HL-60 (cell line): Measurements from ENCODE around the gene ALOXE3.

Experiments
- GABPA ChIP-seq: IDR thresholded peaks from 2 replicates; pipeline ENCODE4 v1.6.1; 2012; ENCODE audit warnings: low read depth
- POLR2AphosphoS5 ChIP-seq: IDR thresholded peaks from 2 replicates; pipeline ENCODE4 v1.6.1; 2012; ENCODE audit warnings: low read depth
- TF ChIP-seq, protein P1 (sequence below): IDR thresholded peaks from one replicate; pipeline ENCODE4 v1.5.1; 2011; ENCODE audit warnings: low read length, control low read depth, inconsistent platforms; ENCODE audit not compliant: insufficient read depth
- TF ChIP-seq, protein P2 (sequence below): IDR thresholded peaks from 2 replicates; pipeline ENCODE4 v1.6.1; 2012; ENCODE audit warnings: low read depth; ENCODE audit not compliant: insufficient replicate concordance

DNA sequence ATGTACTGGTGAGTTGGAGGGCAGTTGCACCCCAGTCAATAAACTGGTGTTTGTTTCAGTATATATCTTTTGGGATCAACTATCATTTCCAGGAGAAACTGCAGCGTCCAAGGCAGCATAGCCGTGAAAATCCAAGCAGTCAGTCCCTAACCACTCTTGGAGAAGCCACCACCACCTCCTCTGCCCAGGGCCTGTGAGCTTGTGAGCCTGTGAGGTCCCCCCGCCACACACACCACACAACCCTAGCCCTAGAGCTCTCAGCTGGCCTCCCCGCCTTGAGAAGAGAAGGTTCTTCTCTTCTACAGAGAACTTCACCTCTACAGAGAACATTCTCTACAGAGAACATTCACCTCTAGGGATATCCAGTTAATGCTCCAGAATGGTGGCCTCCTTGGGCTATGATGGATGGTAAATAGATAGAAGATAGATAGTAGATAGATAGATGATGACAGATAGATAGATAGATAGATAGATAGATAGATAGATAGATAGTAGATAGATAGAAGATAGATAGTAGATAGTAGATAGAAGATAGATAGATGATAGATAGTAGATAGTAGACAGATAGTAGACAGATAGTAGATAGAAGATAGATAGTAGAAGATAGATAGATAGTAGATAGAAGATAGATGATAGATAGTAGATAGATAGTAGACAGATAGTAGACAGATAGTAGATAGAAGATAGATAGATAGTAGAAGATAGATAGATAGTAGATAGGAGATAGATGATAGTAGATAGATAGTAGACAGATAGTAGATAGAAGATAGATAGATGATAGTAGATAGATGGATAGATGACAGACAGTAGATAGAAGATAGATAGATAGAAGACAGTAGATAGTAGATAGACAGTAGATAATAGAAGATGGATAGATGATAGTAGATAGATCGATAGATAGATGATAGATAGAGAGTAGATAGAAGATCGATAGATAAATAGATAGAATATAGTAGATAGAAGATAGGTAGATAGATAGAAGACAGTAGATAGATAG is 65.8 kb downstream of the ALOXE3 start:
- TF ChIP-seq, protein P1, sequence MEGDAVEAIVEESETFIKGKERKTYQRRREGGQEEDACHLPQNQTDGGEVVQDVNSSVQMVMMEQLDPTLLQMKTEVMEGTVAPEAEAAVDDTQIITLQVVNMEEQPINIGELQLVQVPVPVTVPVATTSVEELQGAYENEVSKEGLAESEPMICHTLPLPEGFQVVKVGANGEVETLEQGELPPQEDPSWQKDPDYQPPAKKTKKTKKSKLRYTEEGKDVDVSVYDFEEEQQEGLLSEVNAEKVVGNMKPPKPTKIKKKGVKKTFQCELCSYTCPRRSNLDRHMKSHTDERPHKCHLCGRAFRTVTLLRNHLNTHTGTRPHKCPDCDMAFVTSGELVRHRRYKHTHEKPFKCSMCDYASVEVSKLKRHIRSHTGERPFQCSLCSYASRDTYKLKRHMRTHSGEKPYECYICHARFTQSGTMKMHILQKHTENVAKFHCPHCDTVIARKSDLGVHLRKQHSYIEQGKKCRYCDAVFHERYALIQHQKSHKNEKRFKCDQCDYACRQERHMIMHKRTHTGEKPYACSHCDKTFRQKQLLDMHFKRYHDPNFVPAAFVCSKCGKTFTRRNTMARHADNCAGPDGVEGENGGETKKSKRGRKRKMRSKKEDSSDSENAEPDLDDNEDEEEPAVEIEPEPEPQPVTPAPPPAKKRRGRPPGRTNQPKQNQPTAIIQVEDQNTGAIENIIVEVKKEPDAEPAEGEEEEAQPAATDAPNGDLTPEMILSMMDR, result no peak
- TF ChIP-seq, protein P2, sequence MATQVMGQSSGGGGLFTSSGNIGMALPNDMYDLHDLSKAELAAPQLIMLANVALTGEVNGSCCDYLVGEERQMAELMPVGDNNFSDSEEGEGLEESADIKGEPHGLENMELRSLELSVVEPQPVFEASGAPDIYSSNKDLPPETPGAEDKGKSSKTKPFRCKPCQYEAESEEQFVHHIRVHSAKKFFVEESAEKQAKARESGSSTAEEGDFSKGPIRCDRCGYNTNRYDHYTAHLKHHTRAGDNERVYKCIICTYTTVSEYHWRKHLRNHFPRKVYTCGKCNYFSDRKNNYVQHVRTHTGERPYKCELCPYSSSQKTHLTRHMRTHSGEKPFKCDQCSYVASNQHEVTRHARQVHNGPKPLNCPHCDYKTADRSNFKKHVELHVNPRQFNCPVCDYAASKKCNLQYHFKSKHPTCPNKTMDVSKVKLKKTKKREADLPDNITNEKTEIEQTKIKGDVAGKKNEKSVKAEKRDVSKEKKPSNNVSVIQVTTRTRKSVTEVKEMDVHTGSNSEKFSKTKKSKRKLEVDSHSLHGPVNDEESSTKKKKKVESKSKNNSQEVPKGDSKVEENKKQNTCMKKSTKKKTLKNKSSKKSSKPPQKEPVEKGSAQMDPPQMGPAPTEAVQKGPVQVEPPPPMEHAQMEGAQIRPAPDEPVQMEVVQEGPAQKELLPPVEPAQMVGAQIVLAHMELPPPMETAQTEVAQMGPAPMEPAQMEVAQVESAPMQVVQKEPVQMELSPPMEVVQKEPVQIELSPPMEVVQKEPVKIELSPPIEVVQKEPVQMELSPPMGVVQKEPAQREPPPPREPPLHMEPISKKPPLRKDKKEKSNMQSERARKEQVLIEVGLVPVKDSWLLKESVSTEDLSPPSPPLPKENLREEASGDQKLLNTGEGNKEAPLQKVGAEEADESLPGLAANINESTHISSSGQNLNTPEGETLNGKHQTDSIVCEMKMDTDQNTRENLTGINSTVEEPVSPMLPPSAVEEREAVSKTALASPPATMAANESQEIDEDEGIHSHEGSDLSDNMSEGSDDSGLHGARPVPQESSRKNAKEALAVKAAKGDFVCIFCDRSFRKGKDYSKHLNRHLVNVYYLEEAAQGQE, result no peak
- TF ChIP-seq GABPA, result no peak
- TF ChIP-seq POLR2AphosphoS5, result no peak
